GM12892 (cell line): Measurements from ENCODE around the gene SMG5.

ENCODE experiments used
- POLR2A ChIP-seq: IDR thresholded peaks from 2 replicates; pipeline ENCODE4 v1.6.1; 2011; ENCODE audit warnings: low read depth, low read length, control low read depth
- POLR2AphosphoS5 ChIP-seq: IDR thresholded peaks from 2 replicates; pipeline ENCODE4 v1.6.1; 2011; ENCODE audit warnings: low read depth, low read length, control low read depth
- TAF1 ChIP-seq: IDR thresholded peaks from 2 replicates; pipeline ENCODE4 v1.6.1; 2011; ENCODE audit warnings: low read depth, mild to moderate bottlenecking, control low read depth, low read length, borderline replicate concordance

DNA sequence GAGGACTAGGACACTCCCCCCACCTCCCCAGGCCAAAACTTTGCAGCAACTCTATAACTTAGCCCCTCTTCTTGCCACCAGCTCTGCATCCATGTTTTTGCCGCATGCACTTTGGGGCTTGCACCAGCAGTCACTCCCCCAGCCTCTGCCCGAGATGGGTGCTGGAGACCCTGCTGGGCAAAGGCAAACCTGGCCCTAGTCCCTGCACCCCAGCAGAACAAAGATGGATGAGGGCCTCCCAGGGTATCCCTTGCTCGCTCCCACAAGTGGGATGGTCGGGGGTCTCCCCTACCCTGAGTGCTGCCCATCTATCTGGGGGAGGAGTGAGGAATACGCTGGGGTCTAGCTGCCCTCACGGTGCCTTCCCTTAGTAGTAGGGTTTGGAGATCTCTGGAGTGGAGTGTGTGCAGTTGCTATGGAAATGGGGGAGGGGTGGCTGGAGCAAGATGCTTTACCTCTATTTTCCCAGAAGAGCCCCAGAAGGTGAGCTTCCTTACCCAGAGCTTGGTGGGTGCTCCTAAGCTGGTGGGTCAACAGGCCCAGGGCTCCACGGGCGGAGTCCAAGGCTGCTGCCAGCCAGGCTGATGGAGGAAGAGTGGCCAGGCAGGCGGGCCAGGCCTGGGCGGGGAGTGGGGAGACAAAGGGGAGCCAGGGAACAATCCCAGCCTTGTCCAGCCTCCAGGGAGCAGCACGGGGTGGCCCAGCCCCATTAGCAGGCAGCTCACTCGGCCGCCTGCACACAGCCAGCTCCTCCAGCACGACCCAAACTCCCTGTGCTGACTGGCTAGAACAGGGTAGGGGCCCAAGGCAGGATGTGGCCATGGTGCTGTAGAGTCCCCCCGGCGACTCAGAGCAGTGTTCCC lies 34.9 kb downstream of the SMG5 start, which contains the start of gene PAQR6:
- TF ChIP-seq POLR2AphosphoS5: peak; percentile 45
- TF ChIP-seq POLR2A: peak; percentile 32
- no peak for TF ChIP-seq TAF1
